ENCODE results near the gene TCTN1. TPM values are rescaled to one million over a fixed set of nuclear protein-coding genes. Genes with fewer than 3 reads are reported as not detected.

The TCTN1 gene
- total RNA-seq, 1 donor from 2014 or later: 63.9 TPM

DNA sequence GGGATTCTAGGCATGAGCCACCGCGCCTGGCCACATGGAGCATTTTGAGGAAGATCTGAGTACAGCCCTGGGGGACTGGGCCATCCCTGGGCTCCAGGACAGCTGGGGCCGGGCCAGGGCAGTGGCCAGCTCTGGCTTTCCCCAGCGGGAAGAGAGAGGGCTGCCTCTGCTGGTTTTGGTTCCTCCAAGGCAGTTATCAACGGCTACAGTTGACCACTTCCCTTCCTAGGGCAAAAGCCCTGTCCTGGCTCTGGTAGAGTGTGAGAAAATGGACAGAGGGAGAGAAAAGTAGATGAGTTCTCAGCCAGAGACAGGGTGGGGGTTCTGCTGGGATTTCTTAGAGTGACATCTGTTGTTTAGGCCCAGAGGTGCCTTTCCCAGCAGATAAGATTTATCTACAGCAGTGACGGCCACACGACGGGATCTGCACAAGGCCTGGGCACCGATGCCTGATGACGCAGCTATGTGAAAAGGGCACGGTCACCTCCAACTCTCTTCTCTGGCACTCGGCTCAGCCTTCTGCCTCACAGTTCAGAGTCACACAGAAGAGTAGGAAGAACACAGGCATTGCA, 80.5 kb downstream of the TCTN1 start:
- Mint-ChIP-seq H3K36me3 (no peaks in the 10 kb centered on the region), H3K27ac (no peak overlapping the region), H3K9me3 (no peaks in the 10 kb centered on the region), H3K4me1 (ENCODE audit: unreplicated experiment) (peaks cover 14% of the 10 kb centered on the region), H3K4me3 (no peak overlapping the region), H3K27me3 (peaks cover 16% of the 10 kb centered on the region)
- no peak for DNase-seq (ENCODE audit: extremely low spot score, unreplicated experiment)
- TF ChIP-seq, protein P1, sequence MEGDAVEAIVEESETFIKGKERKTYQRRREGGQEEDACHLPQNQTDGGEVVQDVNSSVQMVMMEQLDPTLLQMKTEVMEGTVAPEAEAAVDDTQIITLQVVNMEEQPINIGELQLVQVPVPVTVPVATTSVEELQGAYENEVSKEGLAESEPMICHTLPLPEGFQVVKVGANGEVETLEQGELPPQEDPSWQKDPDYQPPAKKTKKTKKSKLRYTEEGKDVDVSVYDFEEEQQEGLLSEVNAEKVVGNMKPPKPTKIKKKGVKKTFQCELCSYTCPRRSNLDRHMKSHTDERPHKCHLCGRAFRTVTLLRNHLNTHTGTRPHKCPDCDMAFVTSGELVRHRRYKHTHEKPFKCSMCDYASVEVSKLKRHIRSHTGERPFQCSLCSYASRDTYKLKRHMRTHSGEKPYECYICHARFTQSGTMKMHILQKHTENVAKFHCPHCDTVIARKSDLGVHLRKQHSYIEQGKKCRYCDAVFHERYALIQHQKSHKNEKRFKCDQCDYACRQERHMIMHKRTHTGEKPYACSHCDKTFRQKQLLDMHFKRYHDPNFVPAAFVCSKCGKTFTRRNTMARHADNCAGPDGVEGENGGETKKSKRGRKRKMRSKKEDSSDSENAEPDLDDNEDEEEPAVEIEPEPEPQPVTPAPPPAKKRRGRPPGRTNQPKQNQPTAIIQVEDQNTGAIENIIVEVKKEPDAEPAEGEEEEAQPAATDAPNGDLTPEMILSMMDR (conservative IDR thresholded peaks at IDR 0.05): no peak

DNA sequence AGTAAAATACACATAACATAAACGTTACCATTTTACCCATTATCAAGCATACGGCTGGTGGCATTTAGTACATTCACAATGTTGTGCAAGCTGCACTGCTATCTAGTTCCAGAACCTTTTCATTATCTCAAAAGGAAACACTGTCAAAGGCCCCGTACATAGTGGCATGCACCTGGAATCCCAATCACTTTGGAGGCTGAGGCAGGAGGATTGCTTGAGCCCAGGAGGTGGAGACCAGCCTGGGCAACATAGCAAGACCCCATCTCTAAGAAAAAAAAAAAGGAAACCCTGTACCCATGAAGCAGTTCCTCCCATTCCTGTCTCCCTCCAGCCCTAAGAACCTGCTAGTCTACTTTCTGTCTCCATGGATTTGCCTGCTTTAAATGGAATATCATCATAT, 82.4 kb downstream of the TCTN1 start:
- Mint-ChIP-seq H3K27me3 (peaks cover 7% of the 10 kb centered on the region), H3K36me3 (no peaks in the 10 kb centered on the region)

DNA sequence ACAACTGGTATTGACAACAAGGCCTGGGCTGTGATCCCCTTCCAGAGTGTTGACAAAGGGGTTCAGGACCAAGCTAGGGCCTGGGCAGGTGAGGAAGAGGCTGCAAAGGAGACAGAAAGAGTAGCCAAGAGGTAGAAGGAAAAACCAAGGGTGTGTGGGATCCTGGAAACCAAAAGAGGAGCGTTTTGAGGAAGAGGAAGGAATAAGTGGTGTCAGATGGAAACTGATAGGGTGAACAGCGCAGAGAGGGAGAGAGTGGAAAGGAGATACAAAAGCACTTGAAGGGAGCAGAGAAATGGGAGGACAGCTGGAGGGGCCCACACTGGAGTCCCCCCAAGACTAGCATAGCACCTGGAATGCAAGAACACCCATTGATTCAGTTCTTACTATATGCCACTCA, 83.3 kb downstream of the TCTN1 start:
- peaks cover 5% of the 10 kb centered on the region for H3K4me1 Mint-ChIP-seq (ENCODE audit: unreplicated experiment)
- H3K9me3 Mint-ChIP-seq: no peaks in the 10 kb centered on the region
- no peaks in the 10 kb centered on the region for H3K36me3 Mint-ChIP-seq
- TF ChIP-seq, protein P1 (conservative IDR thresholded peaks at IDR 0.05): no peak
- H3K4me3 Mint-ChIP-seq: no peak overlapping the region
- H3K27ac Mint-ChIP-seq: no peak overlapping the region
- no peak for DNase-seq (ENCODE audit: extremely low spot score, unreplicated experiment)
- H3K27me3 Mint-ChIP-seq: peaks cover 4% of the 10 kb centered on the region

More for the DNA sequence above, 82.4 kb downstream of the TCTN1 start:
- peaks cover 5% of the 10 kb centered on the region for H3K4me1 Mint-ChIP-seq (ENCODE audit: unreplicated experiment)
- TF ChIP-seq, protein P1 (conservative IDR thresholded peaks at IDR 0.05): no peak
- no peak overlapping the region for H3K27ac Mint-ChIP-seq
- no peak for DNase-seq (ENCODE audit: extremely low spot score, unreplicated experiment)
- no peaks in the 10 kb centered on the region for H3K9me3 Mint-ChIP-seq
- no peak overlapping the region for H3K4me3 Mint-ChIP-seq

DNA sequence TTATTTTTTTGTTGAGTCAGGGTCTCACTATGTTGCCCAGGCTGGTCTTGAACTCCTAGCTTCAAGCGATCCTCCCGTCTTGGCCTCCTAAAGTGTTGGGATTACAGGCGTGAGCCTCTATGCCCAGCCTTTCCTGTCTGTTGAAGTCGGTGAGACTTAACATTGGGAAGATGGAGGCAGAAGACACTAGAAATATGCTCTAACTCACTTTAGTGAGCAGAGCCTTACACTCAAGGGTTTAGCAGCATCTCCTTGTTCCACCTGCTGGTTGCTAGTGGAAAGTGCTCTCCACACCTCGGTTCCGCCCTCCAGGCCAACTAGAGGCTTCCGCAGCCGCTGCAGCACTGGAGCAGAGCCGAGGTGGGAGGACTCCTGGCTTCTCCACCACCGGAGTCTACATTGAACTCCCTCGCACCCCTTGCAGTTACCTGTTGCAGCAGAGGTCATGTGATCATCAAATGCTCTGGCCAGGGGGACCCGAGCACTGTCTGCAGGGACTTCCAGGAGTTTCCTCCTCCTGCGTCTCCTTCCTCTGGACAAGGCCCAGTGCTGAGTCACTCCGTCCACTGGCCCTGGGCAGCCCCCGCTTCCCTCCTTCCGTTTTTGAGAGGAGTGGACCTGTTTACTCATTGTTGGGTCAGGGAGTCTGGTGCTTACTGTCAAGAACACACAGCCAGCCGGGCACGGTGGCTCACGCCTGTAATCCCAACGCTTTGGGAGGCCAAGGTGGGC, 84.4 kb downstream of the TCTN1 start:
- H3K27me3 Mint-ChIP-seq: peaks cover 4% of the 10 kb centered on the region
- peaks cover 5% of the 10 kb centered on the region for H3K4me1 Mint-ChIP-seq (ENCODE audit: unreplicated experiment)
- no peak for DNase-seq (ENCODE audit: extremely low spot score, unreplicated experiment)
- TF ChIP-seq, protein P1 (conservative IDR thresholded peaks at IDR 0.05): peak; percentile 71
- H3K4me3 Mint-ChIP-seq: no peak overlapping the region
- no peak overlapping the region for H3K27ac Mint-ChIP-seq
- H3K9me3 Mint-ChIP-seq: no peaks in the 10 kb centered on the region
- H3K36me3 Mint-ChIP-seq: no peaks in the 10 kb centered on the region

Other genes starting within 250 kb of the TCTN1 start
- 49.6 and 77.8 TPM in 2 replicates for gene ANAPC7, start 210.4 kb upstream of the TCTN1 start, total RNA-seq (ENCODE audit: low replicate concordance)
- gene ARPC3, start 163.8 kb upstream of the TCTN1 start, total RNA-seq (ENCODE audit: low replicate concordance): 164 and 218 TPM in 2 replicates
- 15.2 and 18.1 TPM in 2 replicates for gene GPN3, start 145.9 kb upstream of the TCTN1 start, total RNA-seq (ENCODE audit: low replicate concordance)
- gene FAM216A, start 145.3 kb upstream of the TCTN1 start, total RNA-seq (ENCODE audit: low replicate concordance): 2.5 and 13.2 TPM in 2 replicates
- 72.6 and 84.7 TPM in 2 replicates for gene VPS29, start 112.0 kb upstream of the TCTN1 start, total RNA-seq (ENCODE audit: low replicate concordance)
- 0.12 and 0.46 TPM in 2 replicates for gene RAD9B, start 111.8 kb upstream of the TCTN1 start, total RNA-seq (ENCODE audit: low replicate concordance)
- 14.5 and 14.8 TPM in 2 replicates for gene PPTC7, start 30.8 kb upstream of the TCTN1 start, total RNA-seq (ENCODE audit: low replicate concordance)
- 0.64 and 3.1 TPM in 2 replicates for gene HVCN1, start 75.0 kb downstream of the TCTN1 start, total RNA-seq (ENCODE audit: low replicate concordance)
- gene PPP1CC, start 128.8 kb downstream of the TCTN1 start, total RNA-seq (ENCODE audit: low replicate concordance): 135 and 174 TPM in 2 replicates
- gene CCDC63, start 232.9 kb downstream of the TCTN1 start, total RNA-seq (ENCODE audit: low replicate concordance): not detected in 2 replicates